CD14-positive monocyte (primary cell): ENCODE data around the gene NAGS. TPM values are rescaled to one million over a fixed set of nuclear protein-coding genes. Genes with fewer than 3 reads are reported as not detected.
"Not testable (repeated sequence)": the region's sequence is repeated elsewhere in the genome, so short reads cannot be mapped to it uniquely, and the experiment has no call there.

Experiments
- DNase-seq, 3 donors: peaks; one replicate each; pipeline ENCODE4 v3.0.0-alpha.2; 2011 to 2022
- H2AFZ ChIP-seq: 2 replicates; pipeline ENCODE4 v1.6.0; 2012; ENCODE audit warnings: mild to moderate bottlenecking, low read depth, low read length, inconsistent platforms; ENCODE audit not compliant: insufficient read depth, poor library complexity, severe bottlenecking
- H3K27ac ChIP-seq, 2 donors: 1 replicate in 1 of 2; 2 replicates in 1 of 2; pipeline ENCODE4 v1.5.1; 2012 to 2013; ENCODE audit warnings: low read length in 2 of 2, control low read depth in 1 of 2, inconsistent platforms in 1 of 2, low read depth in 1 of 2, mild to moderate bottlenecking in 1 of 2
- H3K27me3 ChIP-seq, 2 donors: one replicate each; pipeline versions ENCODE4 v1.6.0 to v1.6.1; 2011 to 2013; ENCODE audit warnings: low read length in 2 of 2; ENCODE audit not compliant: control insufficient read depth in 2 of 2, insufficient read depth in 2 of 2
- H3K36me3 ChIP-seq, 2 donors: replicated peaks in 1 of 2; 1 replicate in 1 of 2; 2 replicates in 1 of 2; pipeline versions ENCODE4 v1.5.1 to v1.6.1; 2012 to 2013; ENCODE audit warnings: low read length in 2 of 2, control low read depth in 1 of 2, inconsistent platforms in 1 of 2, mild to moderate bottlenecking in 1 of 2; ENCODE audit not compliant: insufficient read depth in 2 of 2, control insufficient read depth in 1 of 2
- H3K4me1 ChIP-seq, 2 donors: 1 replicate in 1 of 2; 2 replicates in 1 of 2; pipeline versions ENCODE4 v1.5.1 to v1.6.1; 2012 to 2013; ENCODE audit warnings: low read length in 2 of 2, control low read depth in 1 of 2, inconsistent platforms in 1 of 2, mild to moderate bottlenecking in 1 of 2, moderate library complexity in 1 of 2; ENCODE audit not compliant: insufficient read depth in 2 of 2, control insufficient read depth in 1 of 2
- H3K4me2 ChIP-seq: replicated peaks from 2 replicates; pipeline ENCODE3; 2012; ENCODE audit warnings: low read length, moderate library complexity, mild to moderate bottlenecking; ENCODE audit not compliant: poor library complexity, severe bottlenecking; ENCODE audit errors: extremely low read depth
- H3K4me3 ChIP-seq, 3 experiments: fragments of 200-600 bp in 1 of 3; sonication (generic) in 1 of 3; replicated peaks in 1 of 3; 1 replicate in 2 of 3; 2 replicates in 1 of 3; pipeline ENCODE4 v1.5.1; 2011 to 2013; ENCODE audit warnings: low read length in 3 of 3, mild to moderate bottlenecking in 3 of 3, control low read depth in 2 of 3, low read depth in 2 of 3, inconsistent platforms in 1 of 3, moderate library complexity in 1 of 3
- H3K79me2 ChIP-seq: 2 replicates; pipeline ENCODE4 v1.6.0; 2012; ENCODE audit warnings: mild to moderate bottlenecking, control low read depth, inconsistent platforms, low read length, moderate library complexity; ENCODE audit not compliant: insufficient read depth
- H3K9ac ChIP-seq: 2 replicates; pipeline ENCODE4 v1.6.0; 2017; ENCODE audit warnings: low read length, mild to moderate bottlenecking; ENCODE audit not compliant: insufficient read depth, poor library complexity, severe bottlenecking
- H3K9me3 ChIP-seq, 2 donors: replicated peaks in 1 of 2; 1 replicate in 1 of 2; 2 replicates in 1 of 2; pipeline versions ENCODE4 v1.5.1 to v1.6.1; 2012 to 2013; ENCODE audit warnings: low read length in 2 of 2, control low read depth in 1 of 2; ENCODE audit not compliant: control insufficient read depth in 1 of 2, insufficient read depth in 1 of 2
- H4K20me1 ChIP-seq: 2 replicates; pipeline ENCODE4 v1.6.0; 2012; ENCODE audit warnings: mild to moderate bottlenecking, low read length, control low read depth, moderate library complexity; ENCODE audit not compliant: insufficient read depth
- H3K27ac Mint-ChIP-seq, 7 donors: one replicate each; pipeline ENCODE4 v1.8.0; 2020; ENCODE audit warnings: mild to moderate bottlenecking in 7 of 7, mixed read lengths in 7 of 7, moderate library complexity in 6 of 7, inconsistent platforms in 2 of 7
- H3K27me3 Mint-ChIP-seq, 3 donors: one replicate each; pipeline ENCODE4 v1.8.0; 2021 to 2022; ENCODE audit warnings: low read depth in 3 of 3, mild to moderate bottlenecking in 3 of 3, mixed read lengths in 3 of 3, moderate library complexity in 3 of 3, inconsistent platforms in 1 of 3
- H3K36me3 Mint-ChIP-seq, 2 donors: one replicate each; pipeline ENCODE4 v1.8.0; 2020; ENCODE audit warnings: mixed read lengths in 2 of 2, inconsistent platforms in 1 of 2, mild to moderate bottlenecking in 1 of 2
- H3K4me1 Mint-ChIP-seq: one replicate; pipeline ENCODE4 v1.8.0; 2020; ENCODE audit warnings: mild to moderate bottlenecking, mixed read lengths
- H3K4me3 Mint-ChIP-seq, 2 donors: one replicate each; pipeline ENCODE4 v1.8.0; 2020; ENCODE audit warnings: mild to moderate bottlenecking in 2 of 2, mixed read lengths in 2 of 2, moderate library complexity in 1 of 2
- H3K9me3 Mint-ChIP-seq, 7 donors: one replicate each; pipeline ENCODE4 v1.8.0; 2020 to 2022; ENCODE audit warnings: mixed read lengths in 7 of 7, mild to moderate bottlenecking in 6 of 7, moderate library complexity in 6 of 7, inconsistent platforms in 2 of 7
- WGBS: methylation state at CpG from one replicate; pipeline ENCODE4 v1.1.5; 2013; ENCODE audit warnings: missing lambda C conversion rate; ENCODE audit not compliant: insufficient coverage; 5-methylcytosine and 5-hydroxymethylcytosine counted together
- intact Hi-C, 2 donors: fragments of 100-400 bp; cut with micrococcal nuclease; formaldehyde crosslinking; loops; one replicate each; pipeline versions ENCODE4 v1.15.0 to v1.15.1; 2023
- polyA plus RNA-seq, 3 donors: library from polyadenylated mRNA; depleted of rRNA in 1 of 3; unstranded in 2 of 3; stranded (reverse) in 1 of 3; fragments of 300-500 nt in 2 of 3; fragments of >200 nt in 1 of 3; fragmentation: Illumina TruSeq in 2 of 3; gene quantifications; 1 replicate in 2 of 3; 2 replicates in 1 of 3; pipeline ENCODE4 v1.2.3, GENCODE V29; 2012 to 2021
- TF ChIP-seq, protein P1 (sequence below): fragments of 200-600 bp; IDR thresholded peaks from one replicate; pipeline ENCODE4 v1.8.0; 2022; ENCODE audit warnings: antibody characterized with exemption, mild to moderate bottlenecking

Gene NAGS
- polyA plus RNA-seq, 3 donors: 0.65 to 0.93 (median 0.84) TPM

DNA sequence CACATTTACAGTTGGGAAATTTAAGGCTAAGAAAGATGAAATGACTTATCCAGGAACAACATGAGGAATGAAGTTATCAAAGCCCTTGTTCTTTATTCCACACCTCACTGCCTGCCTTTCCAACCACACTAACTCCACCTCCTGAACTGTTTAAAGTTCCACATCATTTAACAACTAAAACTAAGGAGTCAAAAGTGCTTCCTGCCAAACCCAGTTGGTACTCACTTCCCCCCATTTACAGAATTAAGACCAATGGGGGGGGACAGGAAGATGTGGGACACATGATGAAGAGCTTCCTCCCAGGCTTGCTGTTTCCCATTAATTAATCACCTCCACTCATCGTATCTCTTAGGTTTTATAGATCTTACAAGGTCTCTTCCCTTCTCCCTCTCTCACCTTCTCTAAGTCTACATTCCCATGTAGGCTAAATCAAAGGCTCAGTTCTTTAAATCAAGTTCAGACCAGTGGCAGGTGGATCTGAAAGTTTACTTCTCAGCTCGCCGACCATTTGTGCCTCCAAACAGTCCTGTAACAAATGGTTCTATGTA is 29.5 kb downstream of the NAGS start:
- Mint-ChIP-seq H3K27ac (peak overlapping the region in 5 of 7 donors; percentile 3 to 68 (median 35)), H3K27me3 (no peaks in the 10 kb centered on the region)
- no peak overlapping the region for H3K9ac ChIP-seq

GRCh38 chr17:44034688-44035087 is 30.3 kb downstream of the NAGS start:
- H3K79me2 ChIP-seq, H3K9ac ChIP-seq, H3K4me3 ChIP-seq, H3K4me2 ChIP-seq, H3K4me1 ChIP-seq, H3K9me3 ChIP-seq, H2AFZ ChIP-seq, H3K27ac ChIP-seq, H3K27me3 ChIP-seq, H3K27ac Mint-ChIP-seq, H3K9me3 Mint-ChIP-seq, H3K4me1 Mint-ChIP-seq, DNase-seq, H3K27me3 Mint-ChIP-seq, H3K4me3 Mint-ChIP-seq, H4K20me1 ChIP-seq, intact Hi-C loops: not testable (repeated sequence)
- peaks cover 51 to 74% of the 10 kb centered on the region in 2 donors for H3K36me3 ChIP-seq
- peaks cover 62 to 76% of the 10 kb centered on the region in 2 donors for H3K36me3 Mint-ChIP-seq
- no CpG with 5 or more reads among the region's 3 CpGs for WGBS

More for the DNA sequence above, 29.5 kb downstream of the NAGS start:
- no peak overlapping the region for H3K4me2 ChIP-seq
- H3K9me3 ChIP-seq: no peaks in the 10 kb centered on the region
- H3K9me3 Mint-ChIP-seq: peaks cover 0 to 1% (median 0%) of the 10 kb centered on the region in 7 donors
- H3K4me3 Mint-ChIP-seq: no peak overlapping the region
- intact Hi-C loops: no loop called here
- H4K20me1 ChIP-seq: peaks cover 4% of the 10 kb centered on the region
- H3K4me1 Mint-ChIP-seq: no peaks in the 10 kb centered on the region
- peak overlapping the region in 1 of 2 donors; percentile 11 for H3K27ac ChIP-seq
- TF ChIP-seq, protein P1, sequence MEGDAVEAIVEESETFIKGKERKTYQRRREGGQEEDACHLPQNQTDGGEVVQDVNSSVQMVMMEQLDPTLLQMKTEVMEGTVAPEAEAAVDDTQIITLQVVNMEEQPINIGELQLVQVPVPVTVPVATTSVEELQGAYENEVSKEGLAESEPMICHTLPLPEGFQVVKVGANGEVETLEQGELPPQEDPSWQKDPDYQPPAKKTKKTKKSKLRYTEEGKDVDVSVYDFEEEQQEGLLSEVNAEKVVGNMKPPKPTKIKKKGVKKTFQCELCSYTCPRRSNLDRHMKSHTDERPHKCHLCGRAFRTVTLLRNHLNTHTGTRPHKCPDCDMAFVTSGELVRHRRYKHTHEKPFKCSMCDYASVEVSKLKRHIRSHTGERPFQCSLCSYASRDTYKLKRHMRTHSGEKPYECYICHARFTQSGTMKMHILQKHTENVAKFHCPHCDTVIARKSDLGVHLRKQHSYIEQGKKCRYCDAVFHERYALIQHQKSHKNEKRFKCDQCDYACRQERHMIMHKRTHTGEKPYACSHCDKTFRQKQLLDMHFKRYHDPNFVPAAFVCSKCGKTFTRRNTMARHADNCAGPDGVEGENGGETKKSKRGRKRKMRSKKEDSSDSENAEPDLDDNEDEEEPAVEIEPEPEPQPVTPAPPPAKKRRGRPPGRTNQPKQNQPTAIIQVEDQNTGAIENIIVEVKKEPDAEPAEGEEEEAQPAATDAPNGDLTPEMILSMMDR: no peak
- H3K27me3 ChIP-seq: no peaks in the 10 kb centered on the region
- WGBS: 17% methylated on average over 1 of the region's 3 CpGs
- no peak overlapping the region for H3K4me3 ChIP-seq
- H3K36me3 ChIP-seq: peaks cover 48 to 77% of the 10 kb centered on the region in 2 donors
- peaks cover 0 to 6% of the 10 kb centered on the region in 2 donors for H3K4me1 ChIP-seq
- H2AFZ ChIP-seq: no peak overlapping the region
- no peaks in the 10 kb centered on the region for H3K79me2 ChIP-seq
- no peak for DNase-seq
- H3K36me3 Mint-ChIP-seq: peaks cover 68 to 79% of the 10 kb centered on the region in 2 donors
